ENCODE measurements around the gene WDFY4. TPM values are rescaled to one million over a fixed set of nuclear protein-coding genes. Genes with fewer than 3 reads are reported as not detected.

WDFY4 gene
- total RNA-seq, 1 experiment from 2014 or later, result not detected

- Histone ChIP-seq H3K23me2 (ENCODE audit: insufficient read length, low read depth, low read length, poor library complexity, severe bottlenecking) (no peaks in the 10 kb centered on the region), H2AFZ (ENCODE audit: low read length) (no peak overlapping the region), H3T11ph (ENCODE audit: low read length) (no peak overlapping the region), H4K91ac (ENCODE audit: insufficient read length, low read depth, low read length) (no peak overlapping the region), H2AK5ac (ENCODE audit: insufficient read length, low read length) (no peak overlapping the region), H3K79me2 (ENCODE audit: insufficient read depth, low read length) (no peaks in the 10 kb centered on the region), H3K27me3 (ENCODE audit: insufficient read depth, low read length) (no peaks in the 10 kb centered on the region), H2BK5ac (ENCODE audit: insufficient read length, low read length) (no peak overlapping the region), H3K27ac (ENCODE audit: insufficient read length, low read depth, low read length) (no peak overlapping the region), H4K20me1 (ENCODE audit: control insufficient read depth, insufficient read depth, insufficient read length) (no peaks in the 10 kb centered on the region), H2BK12ac (ENCODE audit: insufficient read length, low read depth, low read length) (no peak overlapping the region), H3K4ac (ENCODE audit: low read depth, low read length) (no peak overlapping the region), H3K9me3 (ENCODE audit: control insufficient read depth, low read depth, low read length) (no peaks in the 10 kb centered on the region), H3K4me1 (ENCODE audit: insufficient read depth, low read length) (no peaks in the 10 kb centered on the region), H4K8ac (replicated peaks; ENCODE audit: insufficient read length, low read depth, low read length) (no peak overlapping the region), H3K56ac (ENCODE audit: insufficient read length, low read depth, low read length) (no peak overlapping the region), H3K9ac (ENCODE audit: extremely low read depth, insufficient read length, low read length) (no peak overlapping the region), H4K5ac (ENCODE audit: insufficient read length, low read depth, low read length) (no peak overlapping the region), H3K4me2 (ENCODE audit: insufficient read depth, insufficient read length, low read length) (no peak overlapping the region), H3K14ac (ENCODE audit: insufficient read depth, low read length) (no peak overlapping the region), H2BK120ac (ENCODE audit: low read depth, low read length, poor library complexity, severe bottlenecking) (no peak overlapping the region), H3K18ac (ENCODE audit: insufficient read length, low read depth, low read length) (no peak overlapping the region), H2BK20ac (ENCODE audit: low read depth, low read length, poor library complexity, severe bottlenecking) (no peak overlapping the region), H3K79me1 (ENCODE audit: insufficient read depth, low read depth, low read length, poor library complexity, severe bottlenecking) (no peaks in the 10 kb centered on the region), H3K23ac (ENCODE audit: insufficient read length, low read depth, low read length) (no peak overlapping the region), H2BK15ac (ENCODE audit: low read depth, low read length) (no peak overlapping the region)
- TF ChIP-seq CTCF (conservative IDR thresholded peaks at IDR 0.05), result no peak
- no peak for DNase-seq
- Mint-ChIP-seq H3K4me3 (no peak overlapping the region), H3K27me3 (ENCODE audit: low read depth) (peaks cover 4% of the 10 kb centered on the region), H3K27ac (no peak overlapping the region), H3K9me3 (no peaks in the 10 kb centered on the region; a peak in 1 of 5 replicates), H3K36me3 (ENCODE audit: insufficient read depth in 1 of 3, low read depth in 3 of 3) (no peaks in the 10 kb centered on the region; a peak in 1 of 7 replicates), H3K4me1 (no peaks in the 10 kb centered on the region)
- no CpG with 5 or more reads among the region's 4 CpGs for WGBS (ENCODE audit: extremely low coverage, insufficient read length, low lambda C conversion rate)
These were observed 286.0 kb downstream of the WDFY4 start for GRCh38 chr10:48970654-48971053.

Measured in H9 (cell line).